Mammary epithelial cell (primary cell): ENCODE measurements around the gene ABCA1.

Source experiments
- EZH2 ChIP-seq: IDR thresholded peaks from 2 replicates; pipeline ENCODE4 v1.6.1; 2012; ENCODE audit warnings: low read length, inconsistent platforms, borderline replicate concordance
- TF ChIP-seq, protein P1 (sequence below), 2 donors: IDR thresholded peaks in 1 of 2; conservative IDR thresholded peaks in 1 of 2; 2 replicates each; pipeline ENCODE4 v1.5.1; 2011 to 2012; ENCODE audit warnings: inconsistent platforms in 2 of 2, low read length in 2 of 2, mild to moderate bottlenecking in 2 of 2, control low read depth in 1 of 2, low read depth in 1 of 2; ENCODE audit not compliant: insufficient read depth in 1 of 2; ENCODE audit errors: extremely low read depth in 1 of 2

- TF ChIP-seq, protein P1, sequence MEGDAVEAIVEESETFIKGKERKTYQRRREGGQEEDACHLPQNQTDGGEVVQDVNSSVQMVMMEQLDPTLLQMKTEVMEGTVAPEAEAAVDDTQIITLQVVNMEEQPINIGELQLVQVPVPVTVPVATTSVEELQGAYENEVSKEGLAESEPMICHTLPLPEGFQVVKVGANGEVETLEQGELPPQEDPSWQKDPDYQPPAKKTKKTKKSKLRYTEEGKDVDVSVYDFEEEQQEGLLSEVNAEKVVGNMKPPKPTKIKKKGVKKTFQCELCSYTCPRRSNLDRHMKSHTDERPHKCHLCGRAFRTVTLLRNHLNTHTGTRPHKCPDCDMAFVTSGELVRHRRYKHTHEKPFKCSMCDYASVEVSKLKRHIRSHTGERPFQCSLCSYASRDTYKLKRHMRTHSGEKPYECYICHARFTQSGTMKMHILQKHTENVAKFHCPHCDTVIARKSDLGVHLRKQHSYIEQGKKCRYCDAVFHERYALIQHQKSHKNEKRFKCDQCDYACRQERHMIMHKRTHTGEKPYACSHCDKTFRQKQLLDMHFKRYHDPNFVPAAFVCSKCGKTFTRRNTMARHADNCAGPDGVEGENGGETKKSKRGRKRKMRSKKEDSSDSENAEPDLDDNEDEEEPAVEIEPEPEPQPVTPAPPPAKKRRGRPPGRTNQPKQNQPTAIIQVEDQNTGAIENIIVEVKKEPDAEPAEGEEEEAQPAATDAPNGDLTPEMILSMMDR (conservative IDR thresholded peaks at IDR 0.05 in 1 of 2, IDR thresholded peaks at IDR 0.05 in 1 of 2; ENCODE audit: extremely low read depth in 1 of 2, insufficient read depth in 1 of 2, low read depth in 1 of 2, low read length in 2 of 2), result no peak
- TF ChIP-seq EZH2, result no peak
These were observed 110.5 kb downstream of the ABCA1 start for GRCh38 chr9:104817437-104817836.
